SK-N-MC (cell line): ENCODE data around the gene ANKUB1.

Experiments used
- DNase-seq: peaks from one replicate; pipeline ENCODE4 v3.0.0-alpha.2; 2011; ENCODE audit warnings: low read depth, low spot score
- H3K27ac ChIP-seq: fragments of 200-600 bp; sonication (generic); 2 replicates; pipeline ENCODE4 v1.5.1; 2016; ENCODE audit warnings: mixed run types
- H3K36me3 ChIP-seq: fragments of 200-600 bp; sonication (generic); 2 replicates; pipeline ENCODE4 v1.6.1; 2017; ENCODE audit warnings: antibody characterized with exemption, low read length, mixed read lengths; ENCODE audit not compliant: insufficient read depth
- H3K4me3 ChIP-seq: fragments of 200-600 bp; sonication (generic); 2 replicates; pipeline ENCODE4 v1.5.1; 2016
- H3K9ac ChIP-seq: fragments of 200-600 bp; sonication (generic); 2 replicates; pipeline ENCODE4 v1.8.0; 2017; ENCODE audit warnings: mixed run types, mixed read lengths; ENCODE audit not compliant: insufficient read length
- H3K9me3 ChIP-seq: fragments of 200-600 bp; sonication (generic); 2 replicates; pipeline ENCODE4 v1.6.1; 2017; ENCODE audit warnings: low read depth, mild to moderate bottlenecking, antibody characterized with exemption, low read length, moderate library complexity, mixed read lengths
- EZH2 ChIP-seq: fragments of 200-600 bp; sonication (generic); IDR thresholded peaks from one replicate; pipeline ENCODE4 v1.6.1; 2017; ENCODE audit warnings: antibody characterized with exemption
- FOXP2 ChIP-seq: optimal IDR thresholded peaks from 2 replicates; pipeline ENCODE3; 2011; ENCODE audit warnings: mild to moderate bottlenecking, moderate library complexity; ENCODE audit not compliant: insufficient read depth; ENCODE audit errors: extremely low read length, control extremely low read depth
- POLR2AphosphoS5 ChIP-seq: IDR thresholded peaks from 2 replicates; pipeline ENCODE4 v1.6.1; 2012; ENCODE audit warnings: mild to moderate bottlenecking, low read depth, low read length, borderline replicate concordance

The ANKUB1 gene

GRCh38 chr3:149800693-149801092 lies 8.3 kb upstream of the ANKUB1 start:
- no peak overlapping the region for H3K27ac ChIP-seq
- TF ChIP-seq POLR2AphosphoS5 (no peak), EZH2 (no peak), FOXP2 (no peak)
- no peaks in the 10 kb centered on the region for H3K9me3 ChIP-seq
- H3K36me3 ChIP-seq, result no peaks in the 10 kb centered on the region
- DNase-seq, result no peak
- no peak overlapping the region for H3K4me3 ChIP-seq
- H3K9ac ChIP-seq, result no peak overlapping the region

GRCh38 chr3:149796026-149796425 lies 3.7 kb upstream of the ANKUB1 start:
- H3K27ac ChIP-seq, result no peak overlapping the region
- H3K36me3 ChIP-seq, result no peaks in the 10 kb centered on the region
- TF ChIP-seq FOXP2, result no peak
- TF ChIP-seq POLR2AphosphoS5, result no peak
- no peak for TF ChIP-seq EZH2
- H3K4me3 ChIP-seq, result no peak overlapping the region
- no peaks in the 10 kb centered on the region for H3K9me3 ChIP-seq
- DNase-seq, result no peak
- H3K9ac ChIP-seq, result no peak overlapping the region

GRCh38 chr3:149790698-149791097 lies 1.7 kb downstream of the ANKUB1 start:
- Histone ChIP-seq H3K36me3 (no peaks in the 10 kb centered on the region), H3K4me3 (no peak overlapping the region), H3K27ac (no peak overlapping the region), H3K9me3 (no peaks in the 10 kb centered on the region), H3K9ac (no peak overlapping the region)
- DNase-seq, result no peak
- TF ChIP-seq FOXP2, result no peak
- no peak for TF ChIP-seq POLR2AphosphoS5
- no peak for TF ChIP-seq EZH2

GRCh38 chr3:149790268-149790667 lies 2.1 kb downstream of the ANKUB1 start:
- Histone ChIP-seq H3K9ac (no peak overlapping the region), H3K27ac (no peak overlapping the region), H3K4me3 (no peak overlapping the region), H3K9me3 (no peaks in the 10 kb centered on the region), H3K36me3 (no peaks in the 10 kb centered on the region)
- DNase-seq, result no peak
- no peak for TF ChIP-seq EZH2
- TF ChIP-seq FOXP2, result no peak
- TF ChIP-seq POLR2AphosphoS5, result no peak

- Histone ChIP-seq H3K9ac (no peak overlapping the region), H3K36me3 (no peaks in the 10 kb centered on the region), H3K27ac (no peak overlapping the region), H3K9me3 (no peaks in the 10 kb centered on the region), H3K4me3 (no peak overlapping the region)
- TF ChIP-seq EZH2, result no peak
- no peak for TF ChIP-seq POLR2AphosphoS5
- no peak for TF ChIP-seq FOXP2
- DNase-seq, result no peak
Measured at GRCh38 chr3:149784064-149784704, 8.2 kb downstream of the ANKUB1 start.

GRCh38 chr3:149783576-149783975 lies 8.8 kb downstream of the ANKUB1 start:
- DNase-seq, result no peak
- no peak overlapping the region for H3K27ac ChIP-seq

GRCh38 chr3:149781741-149782140 lies 10.6 kb downstream of the ANKUB1 start:
- TF ChIP-seq EZH2, result no peak
- no peak for TF ChIP-seq FOXP2
- no peak for TF ChIP-seq POLR2AphosphoS5
- Histone ChIP-seq H3K27ac (no peak overlapping the region), H3K36me3 (no peaks in the 10 kb centered on the region), H3K4me3 (no peak overlapping the region), H3K9ac (no peak overlapping the region), H3K9me3 (no peaks in the 10 kb centered on the region)
- no peak for DNase-seq

More at GRCh38 chr3:149783576-149783975, 8.8 kb downstream of the ANKUB1 start:
- Histone ChIP-seq H3K36me3 (no peaks in the 10 kb centered on the region), H3K4me3 (no peak overlapping the region), H3K9ac (no peak overlapping the region), H3K9me3 (no peaks in the 10 kb centered on the region)
- no peak for TF ChIP-seq POLR2AphosphoS5
- TF ChIP-seq EZH2, result no peak
- TF ChIP-seq FOXP2, result no peak

GRCh38 chr3:149781211-149781610 lies 11.1 kb downstream of the ANKUB1 start:
- Histone ChIP-seq H3K9ac (no peak overlapping the region), H3K27ac (no peak overlapping the region), H3K9me3 (no peaks in the 10 kb centered on the region), H3K36me3 (no peaks in the 10 kb centered on the region), H3K4me3 (no peak overlapping the region)
- DNase-seq, result no peak
- TF ChIP-seq EZH2 (no peak), POLR2AphosphoS5 (no peak), FOXP2 (no peak)

- Histone ChIP-seq H3K4me3 (no peak overlapping the region), H3K36me3 (no peaks in the 10 kb centered on the region), H3K27ac (no peak overlapping the region), H3K9me3 (no peaks in the 10 kb centered on the region), H3K9ac (no peak overlapping the region)
- DNase-seq, result no peak
- no peak for TF ChIP-seq FOXP2
- no peak for TF ChIP-seq EZH2
- no peak for TF ChIP-seq POLR2AphosphoS5
Measured at GRCh38 chr3:149777414-149778214, 14.7 kb downstream of the ANKUB1 start.
